HK-2 (cell line): Measurements from ENCODE around the gene EDNRB.
"Not testable (repeated sequence)": the region's sequence is repeated elsewhere in the genome, so short reads cannot be mapped to it uniquely, and the experiment has no call there.

ENCODE experiments used
- DNase-seq: peaks from one replicate; pipeline ENCODE4 v3.0.0-alpha.2; 2018; ENCODE audit not compliant: unreplicated experiment

Gene EDNRB

DNA sequence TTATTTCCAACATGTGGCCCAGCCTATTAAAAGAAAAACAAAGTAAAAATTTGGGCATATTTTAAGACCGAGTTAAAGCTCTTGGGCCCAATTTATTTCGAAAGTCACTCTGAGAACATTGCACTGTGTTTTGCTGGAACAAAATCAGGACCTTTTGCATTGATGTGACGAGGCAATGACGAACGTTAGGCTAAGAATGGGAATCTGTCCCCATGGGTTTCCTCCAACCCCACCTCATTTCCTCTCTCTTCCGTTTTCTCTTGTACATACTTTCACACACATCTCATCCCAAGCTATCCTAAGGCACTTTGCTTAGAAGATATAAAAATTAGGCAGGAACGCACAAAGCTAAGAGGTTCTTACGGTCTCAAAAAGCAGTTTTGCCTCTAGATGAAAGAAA lies 22.1 kb downstream of the EDNRB start:
- DNase-seq = no peak

DNA sequence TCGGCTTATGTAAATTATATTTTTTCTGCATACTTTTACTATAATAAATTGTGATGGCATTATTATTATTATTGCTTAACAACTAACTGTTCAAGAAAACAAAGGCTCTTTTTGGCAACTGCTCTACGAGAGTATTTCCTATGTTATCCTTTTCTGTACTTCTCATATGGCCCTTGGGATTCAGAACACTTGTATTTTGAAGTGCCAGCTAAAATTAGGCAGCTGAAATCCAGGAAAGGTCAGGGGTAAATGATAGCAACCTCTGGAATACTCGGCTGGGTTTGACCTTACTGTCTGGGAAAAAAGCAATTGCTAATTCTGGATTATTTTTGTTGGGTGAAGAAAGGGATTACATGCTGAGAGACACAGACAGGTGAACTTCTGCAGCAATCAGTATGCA lies 23.9 kb downstream of the EDNRB start:
- DNase-seq = no peak

DNA sequence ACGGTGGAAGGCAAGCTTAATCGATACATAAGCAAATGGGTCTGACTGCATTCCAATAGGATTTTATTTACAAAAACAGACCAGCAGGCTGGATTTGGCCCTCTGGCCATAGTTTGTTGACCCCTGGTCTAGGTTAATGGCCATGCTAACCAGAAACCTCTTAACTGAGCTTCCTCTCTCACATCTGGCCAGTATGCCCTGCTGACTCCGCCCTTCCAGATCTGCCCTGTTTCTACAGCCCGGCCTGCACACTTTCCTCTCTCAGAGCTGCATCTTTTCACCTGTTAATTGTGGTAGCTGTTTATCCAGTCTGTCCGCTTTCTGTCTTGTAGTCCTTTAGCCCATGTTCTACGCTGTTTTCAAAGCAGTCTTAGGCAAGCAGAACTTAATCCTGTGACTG lies 25.6 kb downstream of the EDNRB start:
- DNase-seq = no peak

DNA sequence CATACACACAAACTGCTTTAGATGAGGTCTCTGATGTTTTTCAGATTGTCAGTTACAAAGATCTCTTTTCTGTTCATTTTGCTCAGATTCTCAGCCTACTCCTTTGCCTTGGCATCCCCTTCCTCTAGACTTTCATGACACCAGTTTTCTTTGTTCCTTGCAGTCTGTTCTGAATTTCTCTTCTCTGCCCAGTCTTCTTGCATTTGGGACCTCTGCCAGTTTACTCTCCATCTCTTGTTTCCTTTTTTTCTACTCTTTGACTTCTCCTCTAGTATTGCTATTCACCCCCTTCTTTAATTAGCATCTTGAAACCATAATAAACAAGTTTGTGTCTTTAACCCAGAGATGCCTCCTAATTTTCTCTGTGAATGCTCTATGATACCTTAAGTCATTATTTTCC lies 26.1 kb downstream of the EDNRB start:
- no peak for DNase-seq

DNA sequence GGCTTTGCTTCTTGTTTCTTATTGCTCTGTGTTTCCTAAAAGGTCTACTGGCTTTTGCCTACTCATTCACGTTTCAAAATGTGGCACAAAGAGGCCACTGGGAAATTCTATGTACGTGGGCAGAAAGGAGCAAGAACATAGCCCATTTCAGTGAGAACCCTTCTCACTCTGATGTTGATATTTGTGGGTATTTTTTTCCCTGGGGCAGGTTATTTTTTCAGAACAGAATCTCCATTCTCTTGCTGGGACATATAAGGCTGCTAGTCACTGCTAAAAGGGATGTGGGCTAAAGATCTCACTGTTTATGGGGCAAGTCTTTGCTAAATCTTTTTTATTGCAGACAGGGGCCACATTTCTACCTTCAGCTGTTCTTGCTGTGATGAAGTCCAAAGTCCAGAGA lies 27.1 kb downstream of the EDNRB start:
- DNase-seq = no peak

DNA sequence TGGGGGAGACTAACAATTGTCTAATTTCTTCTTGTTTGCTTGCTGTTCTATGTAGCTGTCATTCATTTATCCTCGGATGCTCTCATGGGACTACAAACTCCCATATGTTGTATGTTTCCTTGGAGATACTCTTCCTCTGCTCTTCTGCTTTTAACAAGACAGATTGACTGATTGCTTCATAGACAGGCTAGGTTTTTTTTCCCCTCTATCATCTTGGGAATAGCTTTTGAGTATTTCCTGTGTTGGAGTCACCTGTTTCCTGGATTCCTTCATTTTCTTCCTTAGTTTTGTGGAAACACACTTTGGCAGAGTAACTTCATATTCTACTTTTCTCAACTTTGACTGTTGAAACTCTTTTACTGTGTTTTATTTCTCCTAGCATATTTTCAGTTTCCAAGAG lies 27.6 kb downstream of the EDNRB start:
- no peak for DNase-seq

DNA sequence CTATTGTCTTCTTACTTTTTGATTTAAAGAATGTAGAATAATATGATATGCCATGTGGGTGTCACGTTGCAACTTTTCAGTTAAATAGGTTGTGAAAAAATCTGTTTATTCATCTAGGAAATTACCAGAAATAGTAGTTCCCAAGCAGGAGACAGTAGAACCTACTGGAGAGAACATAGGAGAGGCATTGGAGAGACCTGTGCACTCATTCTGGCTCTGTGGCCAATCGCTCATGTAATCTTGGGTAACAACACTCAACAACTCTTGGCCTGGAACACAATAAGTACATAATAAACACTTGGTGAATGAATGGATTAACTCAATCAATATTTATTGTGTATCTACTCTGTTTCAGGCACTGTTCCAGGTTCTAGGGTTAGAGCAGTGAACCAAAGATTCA lies 35.3 kb downstream of the EDNRB start:
- no peak for DNase-seq

DNA sequence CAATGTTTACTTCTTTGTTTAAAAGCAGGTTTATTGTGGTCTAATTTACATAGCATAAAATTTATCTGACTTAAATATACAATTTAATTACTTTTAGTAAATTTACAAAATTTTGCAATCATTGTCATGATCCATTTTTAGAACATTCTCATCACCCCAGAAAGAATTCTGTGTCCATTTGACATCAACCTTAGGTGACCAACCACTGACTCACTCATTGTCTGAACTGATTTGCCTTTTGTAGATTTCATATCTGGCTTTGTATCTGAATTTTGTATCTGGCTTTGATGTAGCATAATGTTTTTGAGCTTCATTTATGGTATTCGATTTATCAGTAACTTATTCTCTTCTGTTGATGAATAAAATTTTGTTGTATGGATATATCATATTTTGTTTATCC lies 40.4 kb downstream of the EDNRB start:
- no peak for DNase-seq

DNA sequence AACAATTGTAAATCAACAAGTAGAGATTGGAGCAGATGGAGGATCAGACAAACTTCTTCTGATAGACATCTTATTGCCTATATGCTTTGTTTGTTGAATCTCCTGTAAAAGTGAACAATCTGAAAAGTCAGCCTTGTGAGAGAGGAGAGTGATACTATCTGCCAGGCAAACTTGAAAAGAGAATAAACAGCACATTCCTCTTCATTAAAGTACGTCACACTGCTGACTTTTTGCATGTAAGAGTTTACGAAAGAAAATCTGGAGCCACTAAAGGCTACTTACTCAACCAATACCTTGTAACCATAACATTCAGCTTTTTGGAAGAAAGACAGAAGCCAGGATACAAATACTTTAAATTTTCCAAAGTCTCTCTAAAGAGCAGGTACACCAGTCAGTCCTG lies 42.5 kb downstream of the EDNRB start:
- DNase-seq = no peak

DNA sequence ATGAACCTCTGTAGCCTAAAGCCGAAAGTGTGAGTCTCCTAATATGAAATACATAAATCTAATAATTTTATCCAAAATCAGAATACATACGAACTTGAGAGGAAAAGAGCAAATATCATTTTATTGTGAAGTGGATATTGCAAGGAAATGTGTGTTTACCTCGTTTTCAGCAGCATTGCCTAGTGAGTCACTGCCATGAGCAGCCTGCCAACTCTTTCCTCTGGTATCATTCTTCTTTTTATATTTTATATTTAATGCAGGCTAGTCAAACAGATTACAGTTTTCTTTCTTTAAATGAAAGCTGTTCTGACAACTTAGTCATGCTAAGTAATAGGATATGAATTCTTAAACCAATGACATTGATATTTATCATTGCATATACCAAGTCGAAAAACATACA lies 44.2 kb downstream of the EDNRB start:
- no peak for DNase-seq

DNA sequence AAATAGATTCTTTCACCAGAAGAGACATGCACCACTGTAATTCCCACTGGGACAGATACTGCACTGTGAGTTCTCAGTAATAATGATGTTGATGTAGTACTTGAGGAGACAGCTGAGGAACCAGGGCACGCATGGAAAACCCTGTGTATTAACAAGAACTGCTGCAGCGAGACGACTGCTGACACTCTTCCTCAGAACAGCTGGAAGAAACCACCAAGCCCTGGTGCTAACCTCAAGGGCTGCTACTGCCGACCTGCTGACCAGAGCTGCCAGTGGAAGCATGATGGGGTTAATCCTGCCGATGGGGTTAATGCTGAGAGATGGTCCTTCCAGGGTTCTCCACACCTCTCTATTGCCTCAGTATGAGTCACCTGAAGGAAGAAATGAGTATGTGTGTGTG lies 45.6 kb downstream of the EDNRB start:
- DNase-seq = no peak

DNA sequence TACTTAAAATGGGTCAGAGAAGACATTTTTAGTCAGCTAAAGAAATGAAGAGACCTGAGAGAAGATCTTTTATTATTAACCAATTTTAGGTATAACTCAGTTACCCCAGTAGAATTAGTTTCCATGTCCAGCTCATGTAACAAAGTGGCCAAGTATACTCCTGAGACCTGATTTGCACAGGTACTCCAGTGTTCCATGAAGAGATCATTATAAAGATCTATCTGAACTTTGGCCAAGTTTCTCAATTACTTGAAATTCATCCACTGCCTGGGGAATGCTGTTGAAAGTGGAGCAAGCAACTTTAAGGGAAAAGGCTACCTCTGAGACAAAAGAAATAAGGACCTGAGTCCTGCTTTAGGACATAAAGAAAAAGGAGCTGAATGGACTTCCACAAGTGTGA lies 47.0 kb downstream of the EDNRB start:
- DNase-seq = no peak

DNA sequence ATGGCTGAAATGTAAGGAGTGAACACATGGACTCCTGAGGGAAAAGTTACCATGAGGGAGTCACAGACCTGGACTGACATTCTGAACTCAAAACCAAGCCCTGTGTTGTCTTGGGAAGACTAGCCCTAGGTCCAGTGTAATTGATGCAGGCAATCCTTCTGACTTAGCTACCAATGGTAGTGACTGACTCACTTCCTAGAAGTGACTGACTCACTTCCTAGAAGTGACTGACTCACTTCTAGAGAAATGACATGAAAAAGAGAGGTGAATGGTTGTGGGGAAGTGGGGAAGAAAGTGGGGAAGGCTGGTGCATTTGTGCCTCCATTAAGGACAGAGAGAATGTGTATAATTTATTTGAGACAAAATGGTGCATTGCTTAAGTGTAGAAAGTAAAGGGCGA lies 49.9 kb downstream of the EDNRB start:
- no peak for DNase-seq

DNA sequence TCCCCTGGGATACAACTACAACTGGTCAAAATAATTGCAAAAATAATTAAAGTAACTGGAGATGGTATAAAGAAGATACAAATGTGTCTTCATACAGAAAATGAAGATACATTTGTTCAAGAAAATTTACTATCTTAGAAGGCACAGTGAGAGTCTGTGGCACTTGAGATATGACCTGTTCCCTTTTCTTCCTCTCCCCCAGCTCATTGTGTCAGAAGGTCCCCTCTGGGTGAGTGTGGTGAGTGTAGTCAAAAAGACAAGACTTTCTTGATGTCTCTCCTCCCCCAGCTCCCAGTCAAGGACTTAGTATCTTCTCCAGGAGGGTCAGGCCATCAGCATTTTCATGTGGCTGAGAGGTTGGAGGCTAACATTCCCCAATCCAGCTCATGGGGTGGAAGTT lies 51.7 kb downstream of the EDNRB start:
- DNase-seq = no peak

DNA sequence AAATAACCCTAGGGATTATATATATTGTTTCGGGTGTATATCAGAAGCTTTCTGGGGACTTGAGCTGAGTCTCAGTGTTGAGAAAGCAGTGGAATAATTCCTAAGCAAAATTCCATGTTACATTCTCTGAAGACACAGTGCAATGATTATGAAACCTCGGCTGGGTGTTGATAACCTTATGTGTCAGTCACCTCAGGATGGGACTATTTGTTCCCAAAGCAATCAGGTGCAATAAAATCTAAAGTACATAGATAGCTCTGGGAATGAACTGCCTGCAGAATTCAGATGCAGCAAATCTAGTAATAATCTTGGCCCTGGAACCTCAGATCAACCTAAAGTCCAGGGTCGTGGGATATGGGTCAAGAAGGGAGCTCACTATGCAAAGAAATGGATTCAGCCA lies 53.0 kb downstream of the EDNRB start:
- DNase-seq = no peak

DNA sequence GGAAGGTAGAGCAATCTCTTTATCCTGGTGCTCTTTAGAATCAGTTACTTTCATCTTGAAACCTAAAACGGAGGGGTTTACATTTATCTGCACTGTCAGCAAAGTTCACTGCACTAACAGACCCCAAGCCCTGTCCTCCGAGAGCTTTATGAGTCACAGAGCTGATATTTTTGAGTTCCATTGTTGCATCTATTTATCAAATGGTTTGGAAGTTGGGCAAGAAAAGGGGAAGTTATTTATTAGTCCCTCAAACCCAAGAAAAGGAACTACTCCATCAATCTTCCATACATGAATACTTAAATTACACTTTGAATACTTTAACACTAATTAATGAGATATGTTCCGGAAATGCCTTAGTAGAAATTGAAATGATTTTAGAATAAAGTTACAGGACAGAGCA lies 55.5 kb downstream of the EDNRB start:
- DNase-seq = no peak

DNA sequence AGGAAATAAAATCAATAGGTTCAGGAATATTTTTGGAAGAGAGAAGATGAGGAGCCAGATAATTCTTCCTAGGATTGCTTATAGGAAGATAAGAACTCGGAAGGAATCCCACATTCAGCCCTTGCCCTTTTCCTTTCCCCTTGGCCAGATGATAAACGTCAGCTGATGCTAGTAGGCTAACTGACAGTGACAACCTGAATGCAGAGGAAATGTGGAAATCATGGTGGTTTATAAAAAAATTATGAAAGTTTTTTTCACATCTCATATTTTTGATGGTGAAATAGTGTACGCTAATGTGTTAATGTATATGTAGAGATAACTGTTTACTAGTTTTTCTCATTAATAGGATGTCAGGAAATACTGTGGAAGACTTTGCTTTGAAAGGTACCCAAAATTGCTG lies 56.9 kb downstream of the EDNRB start:
- DNase-seq = no peak

DNA sequence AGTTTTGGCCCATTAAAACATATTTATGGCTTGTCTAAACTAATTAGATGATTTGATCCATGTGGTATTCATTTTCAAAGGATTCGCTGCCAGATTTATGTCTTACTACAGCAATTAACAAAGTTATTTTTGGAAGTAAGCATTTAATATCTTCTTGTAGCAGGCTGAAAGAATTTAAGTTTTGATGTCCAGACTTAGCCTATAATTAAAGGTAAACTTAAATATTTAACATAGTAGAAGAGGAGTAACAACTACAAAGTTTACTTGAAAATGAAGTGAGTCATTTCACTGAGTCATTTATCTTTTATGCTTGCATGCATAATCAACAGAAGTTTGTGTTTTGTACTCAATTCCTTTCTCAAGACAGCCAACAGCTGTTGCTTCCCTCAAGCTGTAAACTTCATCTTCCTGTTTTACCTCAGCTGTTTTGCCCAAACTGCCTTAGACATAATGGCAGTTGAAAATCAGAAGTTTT lies 58.1 kb downstream of the EDNRB start:
- no peak for DNase-seq

DNA sequence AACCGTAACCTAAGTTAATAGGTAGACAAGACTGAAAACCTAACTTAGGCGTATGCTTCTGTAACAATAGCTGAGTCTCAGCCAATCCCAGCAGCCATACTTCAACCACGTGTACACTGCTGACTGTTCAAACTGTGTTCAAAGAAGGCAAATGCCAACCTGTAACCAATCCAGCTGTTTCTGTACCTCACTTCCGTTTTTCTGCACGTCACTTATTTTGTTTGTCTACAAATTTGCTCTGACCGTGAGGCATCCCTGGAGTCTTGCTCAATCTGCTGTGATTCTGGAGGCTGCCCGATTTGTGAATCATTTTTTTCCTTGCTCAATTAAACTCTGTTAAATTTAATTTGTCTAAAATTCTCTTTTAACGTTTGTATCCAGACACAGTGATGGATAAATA lies 59.2 kb downstream of the EDNRB start:
- no peak for DNase-seq

DNA sequence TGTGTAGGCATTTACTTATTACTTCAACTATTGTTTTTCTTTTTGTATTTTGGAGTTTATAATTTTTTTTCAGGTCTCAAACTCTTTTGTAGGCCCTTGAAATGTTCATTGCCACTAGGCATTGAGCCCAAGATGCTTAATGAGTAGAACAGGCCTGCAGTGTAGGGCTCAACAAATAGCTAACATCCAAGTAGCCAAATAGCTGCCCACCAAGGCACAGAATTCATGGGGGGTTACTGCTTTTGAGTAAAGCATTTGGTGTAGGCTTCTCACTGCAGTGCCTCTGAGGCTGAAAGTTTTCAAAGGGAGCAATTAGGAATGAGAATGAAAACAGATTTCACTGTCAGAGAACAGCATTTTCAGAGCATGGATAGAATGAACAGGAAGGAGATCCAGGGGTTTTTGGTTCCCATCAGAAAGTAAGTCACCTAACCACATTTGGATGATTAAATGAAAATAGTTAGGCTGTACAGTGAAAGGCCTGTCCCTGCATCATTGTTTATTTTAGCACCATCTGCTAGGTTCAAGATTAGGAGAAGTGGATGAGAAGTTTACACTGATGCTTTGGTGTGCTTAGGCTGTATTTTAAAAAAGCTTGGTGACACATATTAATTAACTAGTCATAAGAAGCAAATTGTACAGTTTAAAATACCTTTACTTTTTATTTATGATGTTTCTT lies 61.0 kb downstream of the EDNRB start:
- DNase-seq = no peak

DNA sequence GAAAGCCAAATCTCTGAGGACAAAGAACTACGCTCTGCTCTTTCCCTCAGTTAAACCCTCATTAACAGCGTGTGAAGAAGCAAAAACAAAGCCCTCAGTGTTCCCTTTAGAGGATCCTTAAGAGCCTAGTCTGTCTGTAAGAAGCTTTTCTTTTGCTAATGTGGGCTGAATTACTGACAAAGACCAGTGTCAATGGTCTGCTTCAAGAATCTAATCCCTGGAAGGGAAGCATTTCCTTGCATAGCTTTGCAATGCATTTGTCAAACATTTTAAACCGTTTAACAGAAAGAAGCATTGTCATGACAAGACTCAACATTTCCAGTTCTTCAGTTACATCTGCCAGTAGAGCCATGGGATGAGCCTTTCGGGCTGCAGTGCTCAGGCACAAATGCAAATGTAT lies 64.9 kb downstream of the EDNRB start:
- no peak for DNase-seq

DNA sequence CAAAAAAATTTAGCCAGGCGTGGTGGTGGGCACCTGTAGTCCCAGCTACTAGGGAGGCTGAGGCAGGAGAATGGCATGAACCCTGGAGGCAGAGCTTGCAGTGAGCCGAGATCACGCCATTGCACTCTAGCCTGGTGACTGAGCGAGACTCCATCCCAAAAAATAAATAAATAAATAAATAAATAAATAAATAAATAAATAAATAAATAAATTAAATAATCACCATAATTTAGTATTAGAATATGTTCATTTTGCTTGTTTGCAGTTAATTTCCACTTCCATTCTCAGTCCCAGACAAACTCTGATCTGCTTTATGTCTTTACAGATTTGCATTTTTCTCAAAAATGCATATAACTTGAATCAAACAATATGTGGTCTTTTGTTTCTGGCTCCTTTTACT lies 70.6 kb downstream of the EDNRB start:
- not testable (repeated sequence) for DNase-seq

DNA sequence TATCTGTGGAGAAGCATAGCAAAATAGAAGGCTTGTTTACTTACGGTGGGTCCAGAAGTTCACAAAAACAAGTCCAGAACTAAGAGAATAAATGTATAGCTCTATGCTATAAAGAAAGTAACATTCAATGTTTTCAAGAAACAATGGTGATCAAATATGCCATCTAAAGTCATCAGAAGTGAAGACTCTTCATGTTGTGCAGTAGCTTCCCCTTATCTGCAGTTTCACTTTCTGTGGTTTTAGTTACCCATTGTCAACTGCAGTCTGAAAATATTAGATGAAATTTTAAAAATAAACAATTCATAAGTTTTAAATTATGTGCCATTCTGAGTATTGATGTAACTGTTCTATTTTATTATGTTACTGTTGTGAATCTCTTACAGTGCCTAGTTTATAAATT lies 72.5 kb downstream of the EDNRB start:
- no peak for DNase-seq
